A549 (cell line): ENCODE data around the gene FEM1C. TPM values are rescaled to one million over a fixed set of nuclear protein-coding genes. Genes with fewer than 3 reads are reported as not detected.

ENCODE experiments used
- ATAC-seq, 2 experiments: fragments of 200-7000 bp in 1 of 2; fragments of >200 bp in 1 of 2; cut with Nextera tagmentation in 1 of 2; cut with Tn5 transposase in 1 of 2; 3 replicates each; pipeline versions ENCODE4 v1.8.0 to v1.9.1; 2018 to 2020; ENCODE audit warnings: mild to moderate bottlenecking in 1 of 2, moderate library complexity in 1 of 2
- CTCF ChIA-PET: fragments of 300-600 bp; sonication (Branson Sonifier 250); formaldehyde crosslinking; extraction: SDS; loops from one replicate; lab custom pipeline; 2021; ENCODE audit warnings: antibody characterized with exemption, inconsistent platforms; lab: Yijun Ruan, JAX
- POLR2A ChIA-PET: fragments of 350-600 bp; formaldehyde crosslinking; extraction: SDS; loops from one replicate; lab custom pipeline; 2021; ENCODE audit warnings: antibody characterized with exemption, inconsistent platforms; lab: Yijun Ruan, JAX
- DNase-seq, 2 experiments: peaks; one replicate each; pipeline versions ENCODE4 v3.0.0 to v3.0.0-alpha.2; 2011 to 2016; ENCODE audit warnings: low read depth in 1 of 2, low spot score in 1 of 2
- FAIRE-seq: peaks from 2 replicates; lab custom pipeline; 2011; peaks lifted over from hg19 to GRCh38; lab: Jason Lieb, UNC
- H3K27ac ChIP-seq, 2 experiments: fragments of >200 bp; sonication (Bioruptor Twin); formaldehyde crosslinking; 3 replicates each; pipeline ENCODE4 v1.5.1; 2016 to 2017
- H3K4me1 ChIP-seq: fragments of >200 bp; sonication (Bioruptor Twin); formaldehyde crosslinking; 3 replicates; pipeline ENCODE4 v1.6.1; 2016
- H3K4me2 ChIP-seq: fragments of >200 bp; sonication (Bioruptor Twin); formaldehyde crosslinking; 3 replicates; pipeline ENCODE4 v1.6.1; 2016
- H3K4me3 ChIP-seq: fragments of >200 bp; sonication (Bioruptor Twin); formaldehyde crosslinking; 3 replicates; pipeline ENCODE4 v1.5.1; 2016
- H3K9me3 ChIP-seq: fragments of >200 bp; sonication (Bioruptor Twin); formaldehyde crosslinking; 3 replicates; pipeline ENCODE4 v1.6.1; 2016
- BCL3 ChIP-seq: fragments of >200 bp; sonication (Bioruptor Twin); formaldehyde crosslinking; IDR thresholded peaks from 3 replicates; pipeline ENCODE4 v1.6.1; 2016
- CBX2 ChIP-seq: fragments of 200-600 bp; sonication (generic); IDR thresholded peaks from 2 replicates; pipeline ENCODE4 v1.6.1; 2016; ENCODE audit warnings: low read depth, mild to moderate bottlenecking, borderline replicate concordance
- CEBPB ChIP-seq, 2 experiments: fragments of >200 bp in 1 of 2; sonication (Bioruptor Twin) in 1 of 2; formaldehyde crosslinking in 1 of 2; IDR thresholded peaks; 2 replicates each; pipeline ENCODE4 v1.6.1; 2012 to 2016
- CHD4 ChIP-seq: fragments of 200-600 bp; sonication (generic); IDR thresholded peaks from 2 replicates; pipeline ENCODE4 v1.6.1; 2016; ENCODE audit warnings: antibody characterized with exemption, mild to moderate bottlenecking, borderline replicate concordance
- E2F6 ChIP-seq: IDR thresholded peaks from 2 replicates; pipeline ENCODE4 v1.6.1; 2012; ENCODE audit warnings: low read depth, borderline replicate concordance
- EHF ChIP-seq: fragments of 250-450 bp; sonication (Bioruptor Pico); IDR thresholded peaks from 2 replicates; pipeline ENCODE4 v1.5.0; 2020; ENCODE audit warnings: mild to moderate bottlenecking
- EP300 ChIP-seq, 2 experiments: fragments of >200 bp; sonication (Bioruptor Twin); formaldehyde crosslinking; IDR thresholded peaks; 2 replicates in 1 of 2; 3 replicates in 1 of 2; pipeline ENCODE4 v1.6.1; 2016 to 2017
- FOSL2 ChIP-seq, 2 experiments: fragments of 450-650 bp in 1 of 2; fragments of >200 bp in 1 of 2; sonication (Bioruptor Twin) in 1 of 2; formaldehyde crosslinking; IDR thresholded peaks; 2 replicates each; pipeline versions ENCODE4 v1.5.0 to v1.6.1; 2016 to 2020; ENCODE audit warnings: mild to moderate bottlenecking in 1 of 2, moderate library complexity in 1 of 2
- GATA3 ChIP-seq: IDR thresholded peaks from 2 replicates; pipeline ENCODE4 v1.6.1; 2012; ENCODE audit warnings: borderline replicate concordance
- HMGXB4 ChIP-seq: fragments of 250-450 bp; sonication (Bioruptor Pico); IDR thresholded peaks from 2 replicates; pipeline ENCODE4 v1.5.0; 2021; ENCODE audit warnings: mild to moderate bottlenecking, moderate library complexity, borderline replicate concordance
- HOXB5 ChIP-seq: fragments of 250-450 bp; sonication (Bioruptor Pico); IDR thresholded peaks from 2 replicates; pipeline ENCODE4 v1.5.0; 2020; ENCODE audit warnings: mild to moderate bottlenecking, moderate library complexity
- JUNB ChIP-seq: fragments of >200 bp; sonication (Bioruptor Twin); formaldehyde crosslinking; IDR thresholded peaks from 2 replicates; pipeline ENCODE4 v1.6.1; 2016
- MAZ ChIP-seq: fragments of 150-350 bp; IDR thresholded peaks from 2 replicates; pipeline ENCODE4 v1.6.1; 2014; ENCODE audit warnings: antibody characterized with exemption, low read depth, low read length, borderline replicate concordance
- NFE2L2 ChIP-seq: fragments of 150-350 bp; conservative IDR thresholded peaks from 2 replicates; pipeline ENCODE4 v1.6.1; 2014; ENCODE audit warnings: low read length
- NR3C1 ChIP-seq: fragments of >200 bp; sonication (Bioruptor Twin); formaldehyde crosslinking; IDR thresholded peaks from 3 replicates; pipeline ENCODE4 v1.6.1; 2017
- PBX3 ChIP-seq: IDR thresholded peaks from 2 replicates; pipeline ENCODE4 v1.6.1; 2012
- PHF8 ChIP-seq: fragments of 200-600 bp; sonication (generic); IDR thresholded peaks from 2 replicates; pipeline ENCODE4 v1.6.1; 2016; ENCODE audit warnings: low read depth, mild to moderate bottlenecking, antibody characterized with exemption, moderate library complexity, borderline replicate concordance
- POLR2A ChIP-seq: IDR thresholded peaks from 2 replicates; pipeline ENCODE4 v1.6.1; 2012; ENCODE audit warnings: mild to moderate bottlenecking, low read length
- POLR2AphosphoS2 ChIP-seq: conservative IDR thresholded peaks from 2 replicates; pipeline ENCODE4 v1.6.1; 2012; ENCODE audit warnings: low read length, improper control_type of control experiment, inconsistent platforms
- RAD21 ChIP-seq, 2 experiments: fragments of >200 bp in 1 of 2; sonication (Bioruptor Twin) in 1 of 2; formaldehyde crosslinking in 1 of 2; IDR thresholded peaks in 1 of 2; conservative IDR thresholded peaks in 1 of 2; 2 replicates in 1 of 2; 3 replicates in 1 of 2; pipeline ENCODE4 v1.6.1; 2012 to 2018; ENCODE audit warnings: inconsistent platforms in 1 of 2
- REST ChIP-seq: fragments of 200-600 bp; sonication (generic); IDR thresholded peaks from 2 replicates; pipeline ENCODE4 v1.6.1; 2016; ENCODE audit warnings: antibody characterized with exemption, mild to moderate bottlenecking, moderate library complexity
- RFX5 ChIP-seq: fragments of 450-650 bp; IDR thresholded peaks from 2 replicates; pipeline ENCODE4 v1.7.1; 2014; ENCODE audit warnings: antibody characterized with exemption, mild to moderate bottlenecking, moderate library complexity
- SREBF2 ChIP-seq: fragments of 450-650 bp; IDR thresholded peaks from 2 replicates; pipeline ENCODE4 v1.6.1; 2014; ENCODE audit warnings: mild to moderate bottlenecking, moderate library complexity
- TP53 ChIP-seq: fragments of 250-450 bp; sonication (Bioruptor Pico); IDR thresholded peaks from 2 replicates; pipeline ENCODE4 v1.5.0; 2021; ENCODE audit warnings: mild to moderate bottlenecking, moderate library complexity
- ZC3H11A ChIP-seq: fragments of 450-650 bp; IDR thresholded peaks from 2 replicates; pipeline ENCODE4 v1.6.1; 2014; ENCODE audit warnings: antibody characterized with exemption, mild to moderate bottlenecking
- ZFP36 ChIP-seq: fragments of 450-650 bp; IDR thresholded peaks from 2 replicates; pipeline ENCODE4 v1.6.1; 2014; ENCODE audit warnings: borderline replicate concordance; ENCODE audit not compliant: partially characterized antibody
- ZNF302 ChIP-seq: fragments of 250-450 bp; sonication (Bioruptor Pico); IDR thresholded peaks from 2 replicates; pipeline ENCODE4 v1.9.0; 2021; ENCODE audit warnings: inconsistent platforms, mild to moderate bottlenecking, moderate library complexity
- ZSCAN20 ChIP-seq: fragments of 250-450 bp; sonication (Bioruptor Pico); IDR thresholded peaks from 2 replicates; pipeline ENCODE4 v1.8.0; 2022; ENCODE audit warnings: mild to moderate bottlenecking, moderate library complexity
- WGBS: methylation state at CpG from one replicate; pipeline ENCODE4 v1.1.6; 2017; ENCODE audit errors: missing lambda C conversion rate; 5-methylcytosine and 5-hydroxymethylcytosine counted together
- polyA plus RNA-seq, 4 experiments: library from polyadenylated mRNA; depleted of rRNA in 3 of 4; stranded (reverse); fragments of >200 nt; fragmentation: RNase III in 1 of 4; extraction: RNeasy Plus Mini Kit Qiagen cat#74134 plus additional on column Dnase treatment in 1 of 4; gene quantifications; 2 replicates in 3 of 4; 3 replicates in 1 of 4; pipeline ENCODE4 v1.2.3, GENCODE V29; 2011 to 2017

FEM1C gene
- polyA plus RNA-seq, 2 of the 4 experiments (the other 2 are of a cell fraction) = 6.3 to 8.4 TPM

GRCh38 chr5:115490596-115490995 lies 54.0 kb downstream of the FEM1C start:
- Histone ChIP-seq H3K4me1 (no peaks in the 10 kb centered on the region), H3K4me3 (no peak overlapping the region), H3K4me2 (no peak overlapping the region), H3K27ac (no peak overlapping the region), H3K9me3 (no peaks in the 10 kb centered on the region)
- DNase-seq (no peak), FAIRE-seq (no peak), ATAC-seq (no peak)
- POLR2A ChIA-PET = interaction anchor here (0.6 kb wide), 1 partner anchor 37 kb away, joined by 5 read pairs; no protein-coding TSS in a partner anchor
- WGBS = 47% methylated on average over 2 of the region's 2 CpGs
- CTCF ChIA-PET = no interaction called here
- TF ChIP-seq ZNF302 (CRISPR knock-in tag) (no peak), BCL3 (no peak), RAD21 (conservative IDR thresholded peaks at IDR 0.05 in 1 of 2, IDR thresholded peaks at IDR 0.05 in 1 of 2) (no peak), ZSCAN20 (CRISPR knock-in tag) (no peak), NR3C1 (no peak), ZC3H11A (no peak), NFE2L2 (no peak), CEBPB (IDR thresholded peaks at IDR 0.05) (no peak), EP300 (IDR thresholded peaks at IDR 0.05) (no peak), TP53 (CRISPR knock-in tag) (no peak), CBX2 (no peak), E2F6 (no peak), POLR2AphosphoS2 (no peak), GATA3 (no peak), HMGXB4 (no peak), PHF8 (no peak), POLR2A (no peak), SREBF2 (no peak)

- Histone ChIP-seq H3K4me1 (no peaks in the 10 kb centered on the region), H3K4me2 (no peak overlapping the region), H3K9me3 (no peaks in the 10 kb centered on the region), H3K4me3 (no peak overlapping the region), H3K27ac (no peak overlapping the region)
- DNase-seq = no peak
- TF ChIP-seq REST = no peak
- no peak for TF ChIP-seq RFX5
- TF ChIP-seq ZNF302 (CRISPR knock-in tag) = no peak
- TF ChIP-seq BCL3 = no peak
- TF ChIP-seq PBX3 = no peak
- TF ChIP-seq JUNB = no peak
- TF ChIP-seq CHD4 = no peak
- no peak for TF ChIP-seq HOXB5 (CRISPR knock-in tag)
- TF ChIP-seq GATA3 = no peak
- no peak for TF ChIP-seq EP300 (IDR thresholded peaks at IDR 0.05)
- no peak for TF ChIP-seq NFE2L2
- no peak for TF ChIP-seq EHF (CRISPR knock-in tag)
- no peak for TF ChIP-seq FOSL2 (IDR thresholded peaks at IDR 0.05)
- no peak for TF ChIP-seq FOSL2 (CRISPR knock-in tag; IDR thresholded peaks at IDR 0.05)
- TF ChIP-seq MAZ = no peak
- TF ChIP-seq PHF8 = no peak
- TF ChIP-seq ZFP36 = no peak
- TF ChIP-seq TP53 (CRISPR knock-in tag) = no peak
- no peak for ATAC-seq
- ChIA-PET POLR2A (no interaction called here), CTCF (no interaction called here)
- FAIRE-seq = no peak
Observed at GRCh38 chr5:115489733-115490132, 54.8 kb downstream of the FEM1C start.
